SH-SY5Y (cell line): Measurements from ENCODE around the gene PRRX1.

Source experiments
- GATA2 ChIP-seq: IDR thresholded peaks from 2 replicates; pipeline ENCODE4 v1.6.1; 2011; ENCODE audit warnings: mild to moderate bottlenecking, low read depth, low read length
- GATA3 ChIP-seq: IDR thresholded peaks from 2 replicates; pipeline ENCODE4 v1.6.1; 2011; ENCODE audit warnings: low read depth, mild to moderate bottlenecking, low read length, moderate library complexity

PRRX1 gene

DNA sequence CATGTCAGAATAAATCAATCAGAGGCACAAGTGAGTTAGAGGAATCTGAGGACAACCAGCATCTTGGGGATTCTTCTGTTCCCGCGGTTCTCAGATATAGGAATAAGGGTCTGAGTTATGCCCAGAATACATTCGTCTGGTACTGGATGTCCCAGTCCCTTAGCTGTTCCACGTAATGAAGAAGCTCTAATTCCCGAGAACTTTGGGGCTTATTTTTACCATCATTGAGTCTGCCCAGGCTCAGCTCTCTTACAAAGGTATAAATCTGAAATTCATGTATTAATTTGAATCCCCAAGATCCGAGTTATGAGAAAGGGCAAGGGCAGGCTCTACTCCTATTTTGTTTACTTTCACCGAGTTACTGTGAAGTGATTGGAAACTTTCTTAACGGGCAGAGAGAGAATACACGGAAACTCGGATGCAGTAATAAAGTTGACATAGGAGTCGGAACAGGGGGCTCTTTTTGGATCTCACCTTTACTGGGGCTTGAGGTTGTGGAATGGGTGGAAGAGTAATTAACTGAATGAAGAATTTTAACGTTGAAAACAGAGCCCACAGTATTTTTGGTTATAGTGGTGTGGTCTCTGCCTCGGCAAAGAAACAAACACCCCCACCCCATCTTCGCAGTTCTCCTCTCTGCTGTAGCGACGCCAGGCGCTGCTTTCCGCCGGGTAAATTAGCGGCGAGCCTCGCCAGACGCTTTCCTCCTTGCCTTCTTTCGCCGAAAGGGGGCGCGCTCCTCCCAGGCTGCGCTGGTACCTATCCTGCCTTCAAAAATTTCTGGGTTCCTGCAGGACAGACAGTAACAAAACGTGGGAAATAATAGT is 7.1 kb downstream of the PRRX1 start:
- TF ChIP-seq GATA2: no peak
- TF ChIP-seq GATA3: no peak

DNA sequence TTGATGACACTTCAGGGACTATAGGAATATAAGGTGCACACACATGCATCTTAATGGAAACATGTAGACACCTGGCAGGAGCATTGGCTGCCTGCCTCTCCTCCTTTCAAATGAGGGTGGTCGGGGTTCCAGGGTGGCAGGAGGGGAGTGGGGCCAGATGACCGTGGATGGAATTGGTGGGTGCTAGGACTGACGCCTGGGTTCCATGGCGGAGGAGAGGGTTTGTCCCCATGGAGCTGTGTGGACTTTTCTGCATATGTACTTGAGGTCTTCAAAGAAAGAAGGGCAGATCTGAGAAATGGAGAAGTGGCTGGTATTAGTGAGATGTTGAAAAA is 7.7 kb downstream of the PRRX1 start:
- TF ChIP-seq GATA2 (no peak), GATA3 (no peak)

DNA sequence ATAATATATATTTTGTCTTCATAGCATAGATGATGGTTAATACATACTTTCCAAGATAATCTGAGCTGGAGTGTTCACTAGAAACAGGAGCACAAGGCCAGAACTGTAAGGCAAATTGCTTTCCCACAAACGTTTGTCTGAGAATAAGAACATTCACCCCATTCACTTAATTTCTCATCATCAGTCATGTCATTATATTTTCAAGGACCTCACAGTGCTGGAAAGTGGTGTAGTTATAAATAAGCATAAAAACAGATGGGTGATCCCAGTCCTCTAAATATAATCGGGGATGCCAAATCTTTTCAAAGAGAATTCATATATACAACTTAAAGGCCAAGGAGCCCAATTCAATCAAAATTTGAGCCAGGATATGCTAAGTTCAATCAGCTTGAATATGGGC is 8.4 kb downstream of the PRRX1 start:
- TF ChIP-seq GATA2: no peak
- TF ChIP-seq GATA3: no peak

DNA sequence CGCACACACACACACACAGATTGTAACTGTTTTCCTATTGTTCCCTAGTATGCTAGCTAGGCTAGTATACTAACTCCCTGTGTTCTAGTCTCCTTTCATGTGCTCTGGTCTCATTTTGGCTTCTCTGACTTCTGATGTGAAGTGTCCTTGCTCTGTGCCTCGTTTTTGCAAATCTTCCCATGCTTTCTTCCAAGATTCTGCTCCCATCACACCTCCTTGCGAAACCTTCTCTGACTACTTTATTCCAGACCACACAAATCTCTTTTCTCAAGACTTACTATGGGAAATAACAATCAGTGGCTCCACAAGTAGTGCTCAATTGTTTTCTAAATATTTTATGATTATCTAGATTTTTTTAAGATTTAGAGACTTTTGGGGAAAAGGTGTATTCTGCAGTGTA is 10.3 kb downstream of the PRRX1 start:
- TF ChIP-seq GATA2 (no peak), GATA3 (no peak)

DNA sequence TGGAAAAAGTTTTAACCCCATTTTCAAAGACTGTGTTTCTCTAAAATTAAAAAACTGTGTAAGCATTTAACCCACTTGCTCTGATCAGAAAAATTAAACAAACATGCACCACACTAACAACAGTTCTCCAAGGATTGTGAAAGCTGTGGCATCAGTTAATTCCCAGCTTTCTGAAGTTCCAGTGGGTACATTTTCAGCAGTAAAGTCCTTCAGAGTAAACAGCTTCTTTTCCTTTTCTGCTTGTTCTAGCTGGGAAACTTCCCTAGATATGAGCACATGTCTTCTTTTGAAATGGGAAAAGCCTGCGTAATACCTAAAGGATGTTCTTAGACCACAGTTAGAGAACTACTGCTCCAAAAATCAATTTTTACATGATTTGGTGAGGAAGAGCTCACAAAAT is 11.1 kb downstream of the PRRX1 start:
- no peak for TF ChIP-seq GATA2
- no peak for TF ChIP-seq GATA3

DNA sequence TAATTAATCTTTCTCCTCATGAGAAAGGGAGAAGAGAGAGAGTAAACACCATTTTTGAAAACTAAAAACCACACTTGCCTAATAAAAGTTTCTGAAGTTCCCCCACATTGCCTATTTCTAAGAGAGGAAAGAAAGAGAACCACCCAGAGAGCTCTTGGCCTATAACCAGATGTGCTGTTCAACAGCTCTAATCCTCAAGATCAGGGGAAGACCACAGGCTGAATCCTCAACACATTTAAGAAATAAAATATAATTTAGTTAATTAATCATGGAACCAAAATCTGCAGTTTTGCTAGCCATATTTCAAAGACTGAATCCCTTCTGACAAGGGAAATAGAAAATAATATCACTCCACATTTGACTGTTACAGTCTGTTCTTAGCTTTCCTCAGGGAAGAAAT is 11.9 kb downstream of the PRRX1 start:
- TF ChIP-seq GATA2 (no peak), GATA3 (no peak)

DNA sequence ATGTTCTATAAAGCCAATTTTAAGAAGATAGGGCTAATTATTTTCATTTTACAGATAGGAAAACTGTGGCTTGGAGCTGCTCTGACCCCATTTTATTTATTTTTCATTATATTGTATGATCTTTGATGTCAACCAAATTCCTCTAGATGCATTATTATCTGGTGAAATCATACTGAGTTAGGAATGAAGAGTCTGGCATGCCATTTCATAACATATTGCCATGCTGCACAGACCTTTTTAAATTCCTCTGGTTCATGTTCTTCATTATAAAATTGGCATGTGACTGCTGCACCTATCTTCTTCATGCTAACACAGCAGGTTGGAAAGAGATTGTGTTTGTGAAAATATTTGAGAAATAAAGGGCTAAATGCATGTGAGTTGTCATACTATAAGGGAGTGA is 12.7 kb downstream of the PRRX1 start:
- TF ChIP-seq GATA3 (no peak), GATA2 (no peak)

DNA sequence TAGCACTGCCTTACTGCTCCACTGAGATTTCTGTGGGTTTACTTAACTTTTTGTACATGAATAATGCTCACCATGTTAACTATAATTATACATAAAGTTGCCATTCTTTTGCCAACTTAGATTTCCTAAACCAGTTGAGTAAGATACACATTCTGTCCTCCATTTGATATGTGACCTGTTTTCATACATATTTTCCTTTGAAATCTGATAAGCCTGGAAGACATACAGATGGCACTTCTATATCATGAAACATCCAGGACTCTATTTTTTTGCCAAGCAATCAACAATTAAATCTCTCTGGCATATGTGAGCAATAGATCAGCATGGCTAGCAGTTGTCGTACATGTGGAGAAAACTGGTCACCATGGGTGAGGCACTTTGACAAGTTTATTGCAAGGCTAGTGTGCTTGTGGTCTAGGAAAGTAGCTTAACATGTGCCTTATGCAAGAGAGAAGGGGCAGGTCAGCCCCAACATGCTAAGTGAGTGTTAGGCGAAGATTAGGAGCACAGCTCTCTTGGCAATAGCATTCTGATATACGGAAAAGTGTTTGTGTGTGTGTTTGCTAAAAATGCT is 14.2 kb downstream of the PRRX1 start:
- TF ChIP-seq GATA2 (no peak), GATA3 (no peak)

DNA sequence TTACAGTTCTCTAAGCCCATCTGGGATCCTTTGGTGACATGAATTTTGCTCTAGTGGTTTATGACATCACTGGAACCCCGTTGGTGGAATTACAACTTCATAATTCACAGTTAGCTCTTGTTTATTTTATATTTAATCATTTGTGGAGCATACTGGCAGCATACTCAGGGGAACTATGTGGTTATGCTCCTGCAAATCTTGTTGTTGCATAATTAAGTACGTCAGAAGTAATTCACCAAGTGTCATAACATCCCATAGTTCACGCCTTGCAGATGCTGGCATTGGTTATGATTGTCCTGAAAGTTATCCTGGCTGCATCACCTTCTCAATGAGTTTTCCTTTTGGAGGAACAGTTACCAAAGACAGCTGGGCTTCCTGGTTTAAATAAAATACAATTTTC is 16.5 kb downstream of the PRRX1 start:
- TF ChIP-seq GATA2 (no peak), GATA3 (no peak)

DNA sequence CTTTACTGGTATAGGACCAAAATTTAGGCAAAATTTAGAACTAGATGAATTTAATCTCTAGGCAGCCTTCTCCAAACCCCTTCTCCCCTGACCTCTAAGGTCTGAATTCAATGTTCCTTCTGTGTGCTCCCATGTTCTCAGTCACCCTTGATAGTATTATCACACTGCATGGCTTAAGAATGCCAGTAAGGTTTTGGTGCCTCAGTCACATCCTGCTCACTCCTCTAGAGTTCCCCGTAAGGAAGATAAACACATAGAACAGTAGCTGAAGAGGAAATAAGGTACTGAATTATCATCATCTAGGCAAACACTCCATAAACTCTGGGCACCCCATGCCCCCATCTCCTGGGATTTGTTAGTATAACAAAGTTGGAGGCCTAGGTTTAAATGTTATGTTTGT is 18.2 kb downstream of the PRRX1 start:
- no peak for TF ChIP-seq GATA3
- no peak for TF ChIP-seq GATA2

DNA sequence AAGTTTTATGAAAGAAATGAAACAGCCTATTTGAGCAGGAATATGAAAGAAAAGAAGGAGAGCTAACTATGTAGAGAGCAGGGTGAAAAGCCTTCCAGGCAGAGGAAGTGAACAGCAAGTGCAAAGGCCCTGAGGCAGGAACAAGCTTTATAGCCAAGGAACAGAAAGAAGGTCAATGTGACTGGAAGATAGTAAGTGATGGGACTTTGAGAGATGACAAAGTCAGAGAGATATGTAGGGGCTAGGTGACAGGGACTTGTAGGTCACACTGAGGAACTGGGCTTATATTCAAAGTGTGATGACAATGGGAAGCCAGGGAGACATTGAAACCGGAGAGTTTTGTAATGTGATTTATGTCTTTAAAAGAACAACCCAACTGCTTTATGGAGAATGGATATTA is 18.9 kb downstream of the PRRX1 start:
- TF ChIP-seq GATA2 (no peak), GATA3 (no peak)

DNA sequence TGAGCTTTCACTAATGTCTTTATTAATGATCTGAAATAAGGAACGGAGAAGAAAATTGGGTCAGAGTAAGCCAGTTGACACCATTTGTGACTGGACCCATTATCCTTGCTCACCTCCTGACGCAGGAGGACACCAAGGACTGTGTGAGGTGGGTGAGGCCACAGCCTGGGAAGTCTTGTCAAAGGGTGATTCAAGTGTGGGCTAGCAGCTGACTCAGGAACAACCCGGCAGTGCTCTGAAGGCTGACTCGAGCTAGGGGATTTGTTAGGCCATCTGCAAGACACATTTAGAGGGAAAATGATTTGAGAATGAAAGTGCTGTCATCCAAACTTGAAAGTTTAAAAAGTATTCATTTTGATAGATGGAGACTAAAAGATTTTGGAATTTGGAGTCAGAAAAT is 21.2 kb downstream of the PRRX1 start:
- no peak for TF ChIP-seq GATA2
- TF ChIP-seq GATA3: no peak

DNA sequence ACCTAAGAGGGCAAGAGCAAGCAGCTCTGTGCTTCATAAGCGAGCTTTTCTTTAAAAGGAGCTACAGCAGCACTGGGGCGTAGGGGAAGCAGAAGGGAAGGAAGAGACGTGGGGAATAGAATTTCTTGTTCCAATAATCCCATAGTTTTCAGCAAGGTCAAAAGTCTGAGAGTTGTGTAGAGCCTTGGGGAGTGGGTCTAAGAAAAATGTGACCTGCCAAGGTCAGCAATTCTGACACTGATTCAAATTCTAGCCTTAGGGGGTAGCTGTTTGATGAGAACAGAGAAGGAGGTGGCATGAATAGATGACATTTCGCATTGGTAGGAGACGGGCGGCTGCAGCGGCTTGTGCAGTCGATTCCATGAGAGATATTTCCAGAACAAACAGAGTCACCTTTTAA is 22.4 kb downstream of the PRRX1 start:
- no peak for TF ChIP-seq GATA2

DNA sequence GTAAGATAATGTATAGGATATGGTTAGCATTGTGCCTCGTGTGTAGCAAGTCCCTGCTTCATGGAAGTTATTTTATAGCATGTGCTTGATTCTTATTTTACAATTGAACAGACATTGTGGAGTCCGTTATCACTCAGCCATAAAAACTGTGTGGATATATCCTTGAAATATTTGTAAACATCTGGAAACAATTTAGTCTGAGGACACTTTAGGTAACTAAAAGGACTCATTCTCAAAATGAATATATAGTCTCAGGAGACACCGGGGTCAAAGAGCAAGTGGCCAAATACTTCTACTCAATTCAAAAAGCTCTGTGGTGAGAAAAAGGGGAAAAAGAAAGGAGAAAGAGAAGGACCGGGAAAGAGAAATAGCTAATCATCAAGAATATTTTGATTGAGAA is 23.7 kb downstream of the PRRX1 start:
- TF ChIP-seq GATA2 (no peak), GATA3 (no peak)

DNA sequence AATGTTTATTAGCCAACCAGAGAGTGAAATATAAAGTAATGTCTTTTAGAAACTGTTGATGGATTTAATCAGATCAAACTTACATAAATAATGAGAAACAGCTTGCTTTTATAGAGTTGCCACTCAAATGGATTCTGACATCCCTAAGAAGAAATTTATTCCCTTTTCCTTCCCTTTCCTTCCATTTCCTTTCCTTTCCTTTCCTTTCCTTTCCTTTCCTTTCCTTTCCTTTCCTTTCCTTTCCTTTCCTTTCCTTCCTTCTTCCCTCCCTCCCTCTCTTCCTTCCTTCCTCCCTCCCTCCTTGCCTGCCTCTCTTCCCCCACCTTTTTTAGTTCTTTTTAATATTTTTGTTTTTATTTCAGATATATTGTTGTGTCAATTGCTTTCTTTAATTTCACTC is 27.3 kb downstream of the PRRX1 start:
- TF ChIP-seq GATA3 (no peak), GATA2 (no peak)
